ENCODE measurements around the gene LIN7C.

DNA sequence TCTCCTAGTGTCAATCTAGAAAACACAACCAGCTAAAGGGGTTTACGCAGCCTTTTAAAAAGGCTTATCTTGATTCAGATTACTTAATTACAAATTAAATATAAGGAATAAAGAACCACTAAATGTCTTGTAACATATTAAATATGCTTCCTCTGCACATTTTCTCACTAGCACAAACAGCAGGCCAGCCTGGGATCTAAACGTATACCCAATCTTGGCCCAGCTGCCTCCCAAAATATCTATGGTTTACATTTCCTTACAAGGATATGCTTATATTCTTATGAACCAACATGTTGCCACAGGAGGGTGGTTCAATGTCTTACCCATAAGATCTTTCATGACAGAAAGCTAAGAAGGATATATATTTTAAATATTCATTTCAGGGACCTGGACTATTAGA is 41.7 kb downstream of the LIN7C start:
- TF ChIP-seq, protein P1, sequence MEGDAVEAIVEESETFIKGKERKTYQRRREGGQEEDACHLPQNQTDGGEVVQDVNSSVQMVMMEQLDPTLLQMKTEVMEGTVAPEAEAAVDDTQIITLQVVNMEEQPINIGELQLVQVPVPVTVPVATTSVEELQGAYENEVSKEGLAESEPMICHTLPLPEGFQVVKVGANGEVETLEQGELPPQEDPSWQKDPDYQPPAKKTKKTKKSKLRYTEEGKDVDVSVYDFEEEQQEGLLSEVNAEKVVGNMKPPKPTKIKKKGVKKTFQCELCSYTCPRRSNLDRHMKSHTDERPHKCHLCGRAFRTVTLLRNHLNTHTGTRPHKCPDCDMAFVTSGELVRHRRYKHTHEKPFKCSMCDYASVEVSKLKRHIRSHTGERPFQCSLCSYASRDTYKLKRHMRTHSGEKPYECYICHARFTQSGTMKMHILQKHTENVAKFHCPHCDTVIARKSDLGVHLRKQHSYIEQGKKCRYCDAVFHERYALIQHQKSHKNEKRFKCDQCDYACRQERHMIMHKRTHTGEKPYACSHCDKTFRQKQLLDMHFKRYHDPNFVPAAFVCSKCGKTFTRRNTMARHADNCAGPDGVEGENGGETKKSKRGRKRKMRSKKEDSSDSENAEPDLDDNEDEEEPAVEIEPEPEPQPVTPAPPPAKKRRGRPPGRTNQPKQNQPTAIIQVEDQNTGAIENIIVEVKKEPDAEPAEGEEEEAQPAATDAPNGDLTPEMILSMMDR (conservative IDR thresholded peaks at IDR 0.05; ENCODE audit: low read length) = no peak
- TF ChIP-seq EZH2phosphoT487 (IDR thresholded peaks at IDR 0.05; ENCODE audit: borderline replicate concordance) = no peak

All from Loucy (cell line).